GM08714 (cell line): ENCODE results near the gene FMN2.
"Not testable (repeated sequence)": the region's sequence is repeated elsewhere in the genome, so short reads cannot be mapped to it uniquely, and the experiment has no call there.

Experiments
- H3K4me3 ChIP-seq: fragments of 200-500 bp; sonication (Bioruptor generic); 2 replicates; pipeline ENCODE4 v1.5.1; 2014; ENCODE audit warnings: mild to moderate bottlenecking, low read length, inconsistent platforms
- ZNF274 ChIP-seq: IDR thresholded peaks from 2 replicates; pipeline ENCODE4 v1.6.1; 2012; ENCODE audit warnings: mild to moderate bottlenecking, low read depth, low read length

The FMN2 gene

GRCh38 chr1:240258910-240259309 is 167.2 kb downstream of the FMN2 start:
- TF ChIP-seq ZNF274, result no peak
- no peak overlapping the region for H3K4me3 ChIP-seq

- H3K4me3 ChIP-seq, result not testable (repeated sequence)
Measured at GRCh38 chr1:240264494-240264893, 172.8 kb downstream of the FMN2 start.

GRCh38 chr1:240271081-240271480 is 179.4 kb downstream of the FMN2 start:
- no peak for TF ChIP-seq ZNF274
- no peak overlapping the region for H3K4me3 ChIP-seq

- no peak overlapping the region for H3K4me3 ChIP-seq
- TF ChIP-seq ZNF274, result no peak
Measured at GRCh38 chr1:240274569-240274968, 182.9 kb downstream of the FMN2 start.

GRCh38 chr1:240275219-240275618 is 183.5 kb downstream of the FMN2 start:
- H3K4me3 ChIP-seq, result not testable (repeated sequence)

- no peak overlapping the region for H3K4me3 ChIP-seq
- no peak for TF ChIP-seq ZNF274
Measured at GRCh38 chr1:240278082-240278481, 186.4 kb downstream of the FMN2 start.

- H3K4me3 ChIP-seq, result no peak overlapping the region
- no peak for TF ChIP-seq ZNF274
Measured at GRCh38 chr1:240280560-240281322, 189.1 kb downstream of the FMN2 start.

- no peak overlapping the region for H3K4me3 ChIP-seq
- TF ChIP-seq ZNF274, result no peak
Measured at GRCh38 chr1:240282061-240282830, 190.6 kb downstream of the FMN2 start.

- no peak overlapping the region for H3K4me3 ChIP-seq
- no peak for TF ChIP-seq ZNF274
Measured at GRCh38 chr1:240284656-240285414, 193.2 kb downstream of the FMN2 start.

- no peak for TF ChIP-seq ZNF274
- H3K4me3 ChIP-seq, result no peak overlapping the region
Measured at GRCh38 chr1:240285540-240285939, 193.9 kb downstream of the FMN2 start.

GRCh38 chr1:240287722-240288121 is 196.0 kb downstream of the FMN2 start:
- TF ChIP-seq ZNF274, result no peak
- H3K4me3 ChIP-seq, result no peak overlapping the region

GRCh38 chr1:240293706-240294105 is 202.0 kb downstream of the FMN2 start:
- no peak overlapping the region for H3K4me3 ChIP-seq
- no peak for TF ChIP-seq ZNF274

GRCh38 chr1:240294566-240294965 is 202.9 kb downstream of the FMN2 start:
- TF ChIP-seq ZNF274, result no peak
- no peak overlapping the region for H3K4me3 ChIP-seq

GRCh38 chr1:240295811-240296210 is 204.1 kb downstream of the FMN2 start:
- no peak overlapping the region for H3K4me3 ChIP-seq
- TF ChIP-seq ZNF274, result no peak

- TF ChIP-seq ZNF274, result no peak
- H3K4me3 ChIP-seq, result no peak overlapping the region
Measured at GRCh38 chr1:240304466-240304865, 212.8 kb downstream of the FMN2 start.
